Measurements from ENCODE around the gene ZDHHC1. TPM values are rescaled to one million over a fixed set of nuclear protein-coding genes. Genes with fewer than 3 reads are reported as not detected.

ZDHHC1 gene
- total and polyA plus RNA-seq, 4 donors: 0.33 to 1.6 (median 1.1) TPM

GRCh38 chr16:67384778-67385510 lies 31.3 kb downstream of the ZDHHC1 start (continued):
- no peak for TF ChIP-seq REST (IDR thresholded peaks at IDR 0.05)
- no peak for TF ChIP-seq RXRA (IDR thresholded peaks at IDR 0.05)
- no peak for TF ChIP-seq ZBTB33 (IDR thresholded peaks at IDR 0.05)

- WGBS: 94% methylated on average over 3 of the region's 3 CpGs
- H3K9ac ChIP-seq (ENCODE audit: low read depth in 1 of 2, low read length in 2 of 2): no peak overlapping the region
- TF ChIP-seq HNF4G (IDR thresholded peaks at IDR 0.05) (no peak), RXRA (IDR thresholded peaks at IDR 0.05) (no peak), SP1 (IDR thresholded peaks at IDR 0.05) (no peak), NR2F2 (IDR thresholded peaks at IDR 0.05) (no peak), MAX (IDR thresholded peaks at IDR 0.05) (no peak), RAD21 (IDR thresholded peaks at IDR 0.05) (no peak), HNF4A (conservative IDR thresholded peaks at IDR 0.05) (no peak), FOXA2 (IDR thresholded peaks at IDR 0.05) (no peak), GABPA (IDR thresholded peaks at IDR 0.05 in 1 of 2, conservative IDR thresholded peaks at IDR 0.05 in 1 of 2) (no peak), JUND (IDR thresholded peaks at IDR 0.05) (no peak), EGR1 (IDR thresholded peaks at IDR 0.05; ENCODE audit: low read depth in 2 of 2) (no peak), FOXA1 (IDR thresholded peaks at IDR 0.05) (no peak), ZBTB33 (IDR thresholded peaks at IDR 0.05) (no peak), TAF1 (conservative IDR thresholded peaks at IDR 0.05) (no peak)
- H3K36me3 ChIP-seq (ENCODE audit: control insufficient read depth in 4 of 4, insufficient read depth in 3 of 4, low read depth in 1 of 4, low read length in 3 of 4): no peaks in the 10 kb centered on the region
- H3K27ac ChIP-seq (ENCODE audit: low read depth in 1 of 2, low read length in 2 of 2): no peak overlapping the region
- H3K4me1 ChIP-seq (ENCODE audit: control insufficient read depth in 4 of 4, insufficient read depth in 4 of 4, low read length in 3 of 4): no peaks in the 10 kb centered on the region
- no peak overlapping the region for H3K4me3 ChIP-seq (ENCODE audit: low read depth in 1 of 3, low read length in 3 of 3)
- no peak for DNase-seq (ENCODE audit: low spot score)
- no peaks in the 10 kb centered on the region for H3K9me3 ChIP-seq (ENCODE audit: control insufficient read depth in 4 of 4, low read length in 3 of 4)
- no peaks in the 10 kb centered on the region for H3K27me3 ChIP-seq (ENCODE audit: control insufficient read depth in 4 of 4, insufficient read depth in 4 of 4, low read length in 3 of 4)
These were observed 33.0 kb downstream of the ZDHHC1 start for GRCh38 chr16:67383284-67383683.
